ENCODE measurements around the gene TMEM115. TPM values are rescaled to one million over a fixed set of nuclear protein-coding genes. Genes with fewer than 3 reads are reported as not detected.

The TMEM115 gene
- polyA plus RNA-seq, 3 donors, result 30.9 to 35.9 (median 32.3) TPM

DNA sequence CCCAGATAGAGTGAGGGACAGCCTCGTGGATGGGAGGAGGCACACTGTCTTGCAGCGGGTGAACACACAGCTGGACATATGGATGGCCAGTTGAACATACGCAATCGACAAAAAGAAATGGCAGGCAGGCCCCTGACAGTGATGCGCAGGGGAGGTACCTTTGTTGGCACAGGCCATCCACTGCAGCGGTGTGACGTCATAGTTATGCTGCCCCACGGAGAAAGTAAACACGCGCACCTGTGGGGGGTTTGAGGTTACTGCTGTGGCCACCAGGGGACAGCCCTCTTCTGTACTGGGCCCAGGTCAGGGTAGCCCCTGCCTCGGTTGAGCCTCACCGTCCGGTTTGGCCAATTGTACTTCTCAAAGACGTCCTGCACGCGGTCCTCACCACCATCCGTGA lies 19.4 kb upstream of the TMEM115 start:
- no peak for DNase-seq (ENCODE audit: low read depth in 3 of 3, low spot score in 2 of 3)

DNA sequence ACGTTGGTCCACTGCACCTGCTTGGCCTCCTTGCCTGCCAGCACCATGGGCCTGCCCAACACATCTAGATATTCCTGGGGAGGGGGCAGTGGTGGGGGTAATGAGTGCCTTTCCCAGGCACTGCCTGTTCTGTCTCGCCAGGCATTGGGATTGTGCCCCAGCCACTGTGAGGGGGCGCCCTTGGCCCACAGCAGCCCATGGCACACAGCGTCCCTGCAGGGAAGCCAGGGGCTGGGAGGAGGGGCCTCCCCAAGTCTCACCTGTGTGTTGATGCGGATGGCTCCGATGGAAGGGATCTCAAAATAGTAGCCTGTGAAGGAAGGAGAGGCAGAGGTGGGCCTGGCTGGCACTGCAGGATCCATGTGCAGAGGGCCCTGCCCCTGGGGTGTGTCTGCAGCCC lies 18.7 kb upstream of the TMEM115 start:
- no peak for DNase-seq (ENCODE audit: low read depth in 3 of 3, low spot score in 2 of 3)

DNA sequence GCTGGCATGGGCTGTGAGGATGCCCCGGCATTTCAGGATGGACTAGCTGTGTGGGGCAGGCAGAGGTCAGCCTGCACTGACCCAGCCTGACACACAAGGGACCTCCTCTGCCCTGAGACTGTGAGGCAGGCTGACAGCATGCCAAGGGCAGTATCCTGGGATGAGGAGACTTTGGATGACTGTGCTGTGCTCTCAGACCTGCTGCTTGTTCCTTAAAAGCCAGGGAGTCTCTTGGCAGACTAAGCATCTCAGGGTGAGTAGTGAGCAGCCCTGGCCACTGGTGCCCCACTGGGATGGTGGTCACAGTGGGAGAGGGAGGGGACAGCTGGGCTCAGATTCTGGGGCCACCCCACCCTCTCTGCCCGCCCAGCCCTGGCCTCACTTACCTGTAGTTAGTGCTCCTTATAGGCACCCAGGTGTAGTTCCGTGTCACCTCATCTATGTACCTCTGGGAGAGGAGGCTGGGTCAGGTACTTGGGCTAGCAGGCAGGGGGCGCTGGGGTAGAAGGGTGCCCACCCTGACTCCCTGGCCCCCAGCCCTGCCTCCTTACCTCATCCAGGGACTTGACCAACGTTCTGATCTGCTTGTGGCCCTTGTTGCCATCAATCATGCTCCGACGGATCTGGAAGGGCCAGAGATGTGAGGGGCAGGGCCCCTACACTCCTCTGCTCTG lies 16.1 kb upstream of the TMEM115 start:
- no peak for DNase-seq (ENCODE audit: low read depth in 3 of 3, low spot score in 2 of 3)

DNA sequence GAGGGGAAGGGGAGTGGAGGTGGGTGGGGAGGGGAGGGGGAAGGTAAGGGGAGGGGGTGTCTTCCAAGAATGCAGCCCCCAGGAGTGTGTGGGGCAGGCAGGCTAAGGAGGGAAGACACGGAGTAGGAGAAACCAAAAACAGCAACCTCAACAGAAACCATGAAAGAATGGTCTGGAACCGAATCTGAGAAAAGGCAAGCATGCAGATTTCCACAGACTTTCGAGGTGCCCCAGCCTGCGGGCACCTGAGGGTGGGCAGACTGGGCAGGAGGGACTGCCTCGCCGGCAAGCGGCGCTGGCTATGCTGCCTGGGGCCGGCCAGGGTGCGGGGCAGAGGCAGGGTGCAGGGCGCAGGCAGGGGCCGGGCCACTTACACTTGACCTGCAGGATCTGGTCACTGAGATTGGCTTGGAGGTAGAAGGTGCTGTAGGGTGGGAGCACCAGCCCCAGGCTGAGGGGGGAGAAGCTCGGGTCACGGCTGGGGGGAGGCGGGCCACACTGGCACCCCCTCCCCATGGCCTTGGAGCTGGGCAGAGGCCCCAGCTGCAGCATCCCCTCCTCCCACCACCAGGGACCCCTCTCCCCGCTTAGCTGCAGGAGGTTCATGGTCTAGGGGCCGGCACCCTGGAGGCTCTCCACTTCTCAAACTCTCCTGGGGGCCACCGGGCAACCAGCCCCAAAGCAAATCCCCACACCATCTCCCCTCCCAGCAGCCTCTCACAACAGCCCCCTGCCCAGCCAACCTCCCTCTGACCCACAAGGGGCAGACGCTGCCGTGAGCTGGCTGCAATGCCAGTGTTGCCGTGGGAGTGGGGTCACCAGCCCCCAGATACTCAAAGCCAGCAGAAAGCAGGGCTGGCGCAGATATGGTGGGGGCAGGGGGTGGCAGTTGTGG lies 15.3 kb upstream of the TMEM115 start:
- no peak for DNase-seq (ENCODE audit: low read depth in 3 of 3, low spot score in 2 of 3)

DNA sequence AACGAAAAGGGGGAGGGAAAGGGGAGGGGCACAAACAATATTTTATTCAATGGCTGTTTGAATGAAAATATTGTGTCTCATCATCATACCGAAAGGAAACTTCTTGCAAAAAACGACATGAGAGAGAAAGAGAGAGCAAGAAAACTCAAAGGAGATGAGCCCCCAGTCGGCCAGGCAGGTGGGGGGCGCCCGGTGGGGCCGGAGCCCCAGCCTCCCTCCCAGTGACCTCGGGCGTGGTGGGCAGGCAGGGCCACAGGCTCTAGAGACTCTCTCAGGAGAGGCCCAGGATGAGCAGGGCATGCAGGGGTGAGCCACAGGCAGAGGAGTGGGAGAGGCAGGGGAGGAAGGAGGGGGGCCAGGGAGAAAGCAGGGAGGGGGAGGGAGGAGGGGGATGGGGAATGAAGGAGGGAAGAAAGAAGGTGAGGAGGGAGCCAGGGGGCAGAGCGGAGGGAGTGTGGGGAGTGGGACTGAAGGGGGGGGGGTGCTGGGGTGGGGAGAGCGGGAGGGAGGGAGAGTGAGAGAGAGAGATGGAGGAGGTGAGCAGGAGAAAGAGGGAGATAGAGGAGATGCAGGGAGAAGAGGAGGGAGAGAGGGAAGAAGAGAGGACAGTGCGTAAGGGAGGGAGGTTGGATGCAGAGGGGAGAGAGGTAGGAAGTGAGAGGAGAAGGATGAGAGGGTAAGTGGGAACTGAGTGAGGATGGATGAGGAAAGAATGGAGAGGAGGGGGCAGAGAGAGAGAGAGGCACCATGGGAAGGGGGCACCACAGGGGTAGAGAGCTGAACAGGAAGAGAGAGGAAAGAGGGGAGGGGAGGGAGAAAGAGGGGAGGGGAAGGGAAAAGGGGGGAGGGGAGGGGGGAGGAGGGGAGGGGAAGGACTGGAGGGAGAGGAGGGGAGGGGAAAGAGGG lies 14.1 kb upstream of the TMEM115 start:
- no peak for DNase-seq (ENCODE audit: low read depth in 3 of 3, low spot score in 2 of 3)

DNA sequence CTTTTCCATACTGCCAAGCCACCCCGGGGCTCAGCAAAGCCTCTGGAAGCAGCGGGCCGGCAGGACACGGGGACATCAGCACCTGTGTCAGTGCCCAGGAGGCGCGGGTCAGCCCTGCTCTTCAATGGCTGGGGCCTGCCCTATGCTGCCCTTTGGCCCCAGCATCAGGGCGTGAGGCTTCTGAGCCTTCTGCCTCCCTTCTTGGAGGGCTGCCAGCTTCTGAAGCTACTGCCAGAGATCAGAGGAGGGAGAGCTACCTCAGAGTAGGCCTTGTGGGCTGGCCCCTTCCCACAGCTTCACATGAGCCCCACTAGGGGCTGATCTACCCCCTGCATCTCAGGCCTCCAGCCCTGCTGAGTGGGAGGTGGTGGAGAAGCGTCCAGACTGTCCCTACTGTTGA lies 13.0 kb upstream of the TMEM115 start:
- no peak for DNase-seq (ENCODE audit: low read depth in 3 of 3, low spot score in 2 of 3)

DNA sequence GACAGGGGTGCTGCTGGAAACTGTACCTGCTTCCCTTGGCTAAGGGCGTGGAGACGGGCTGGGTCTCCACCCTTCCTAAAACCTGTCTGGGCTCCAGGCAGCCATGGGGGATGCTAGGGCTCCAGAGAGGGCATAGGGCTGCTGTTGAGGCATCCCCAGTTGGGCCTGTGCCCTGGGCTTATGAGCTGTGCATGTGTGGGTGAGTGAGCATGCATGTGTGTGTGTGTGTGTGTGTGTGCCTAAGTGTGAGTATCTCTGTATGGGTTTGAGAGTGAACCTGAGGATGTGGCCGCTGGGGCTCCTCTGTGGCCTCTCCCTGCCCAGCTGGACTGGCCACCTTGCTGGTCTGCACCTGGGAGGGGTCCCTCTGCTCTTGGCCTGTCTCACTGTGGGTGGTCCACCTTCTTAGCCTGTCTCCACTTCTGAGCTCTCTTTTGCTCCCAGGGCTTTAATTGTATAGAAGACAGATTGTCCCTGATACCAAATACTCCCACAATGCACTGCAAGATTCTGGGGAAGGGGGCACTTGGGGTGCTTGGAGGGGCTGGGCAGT lies 11.9 kb upstream of the TMEM115 start:
- no peak for DNase-seq (ENCODE audit: low read depth in 3 of 3, low spot score in 2 of 3)

DNA sequence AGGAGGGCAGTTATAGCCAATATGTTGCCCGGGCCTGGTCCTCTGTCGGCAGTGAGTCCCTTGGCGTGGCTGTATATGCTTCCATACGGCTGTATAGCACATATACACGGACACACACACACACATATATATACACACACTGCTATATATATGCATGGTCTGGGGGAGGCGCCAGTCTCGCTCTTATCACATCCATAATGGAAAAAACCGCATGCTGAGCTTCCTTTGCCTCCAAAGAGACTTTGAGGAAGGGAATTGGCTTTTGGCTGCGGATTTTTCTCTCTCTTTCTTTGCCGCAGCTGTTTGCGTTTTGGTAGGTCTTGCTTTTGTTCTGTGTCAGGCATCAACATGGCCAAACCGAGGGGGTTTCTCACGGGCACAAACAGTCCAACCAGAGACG lies 11.3 kb upstream of the TMEM115 start:
- no peak for DNase-seq (ENCODE audit: low read depth in 3 of 3, low spot score in 2 of 3)

DNA sequence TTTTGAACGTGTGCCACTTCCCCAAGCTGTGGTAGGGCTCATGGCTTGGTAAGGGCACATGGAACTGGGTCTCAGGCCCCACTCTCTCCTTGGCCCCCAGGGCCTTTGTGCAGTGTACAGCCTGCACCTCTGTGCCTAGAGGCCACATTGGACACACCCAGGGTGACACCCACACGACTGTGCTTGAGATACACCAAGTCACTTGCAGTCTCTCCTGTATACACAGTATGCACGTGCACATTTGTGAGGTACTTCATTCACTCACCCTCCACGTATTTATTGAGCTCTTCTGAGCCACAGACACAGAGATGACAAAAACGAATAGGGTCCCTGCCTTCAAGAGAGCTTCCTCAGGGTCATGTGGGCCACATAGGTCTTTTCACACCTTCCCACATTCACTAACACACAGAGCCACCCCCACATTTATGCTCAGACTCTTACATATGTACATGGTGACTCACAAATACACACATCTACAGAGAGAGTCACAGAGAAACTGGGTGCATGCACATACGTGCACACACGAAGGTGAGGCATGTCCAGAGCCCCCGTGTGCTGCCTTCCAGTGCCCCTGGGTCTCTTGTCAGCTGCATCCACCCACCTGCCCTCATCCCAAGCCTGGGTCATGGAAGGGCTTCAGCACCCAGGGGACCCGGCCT lies 9.8 kb upstream of the TMEM115 start:
- DNase-seq (ENCODE audit: low read depth in 3 of 3, low spot score in 2 of 3), result no peak

DNA sequence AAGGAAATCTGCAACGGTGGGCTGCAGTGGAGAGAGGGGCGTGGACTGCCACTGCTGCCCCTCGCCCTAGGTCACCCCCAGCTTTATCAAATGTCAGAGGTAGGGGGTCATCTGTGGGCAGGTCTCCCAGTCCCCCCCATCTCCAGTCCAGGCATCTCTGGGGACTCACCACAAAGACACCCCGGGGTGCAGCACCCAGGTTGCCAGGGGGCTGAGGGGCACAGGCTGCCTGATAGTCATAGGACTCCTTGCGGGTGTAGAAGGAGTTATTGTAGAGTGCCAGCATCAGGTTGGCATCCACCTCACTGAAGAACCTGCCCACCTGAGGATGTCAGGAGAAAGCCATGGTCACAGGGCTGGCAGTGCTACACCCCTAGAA lies 6.5 kb upstream of the TMEM115 start:
- DNase-seq (ENCODE audit: low read depth in 3 of 3, low spot score in 2 of 3), result no peak

DNA sequence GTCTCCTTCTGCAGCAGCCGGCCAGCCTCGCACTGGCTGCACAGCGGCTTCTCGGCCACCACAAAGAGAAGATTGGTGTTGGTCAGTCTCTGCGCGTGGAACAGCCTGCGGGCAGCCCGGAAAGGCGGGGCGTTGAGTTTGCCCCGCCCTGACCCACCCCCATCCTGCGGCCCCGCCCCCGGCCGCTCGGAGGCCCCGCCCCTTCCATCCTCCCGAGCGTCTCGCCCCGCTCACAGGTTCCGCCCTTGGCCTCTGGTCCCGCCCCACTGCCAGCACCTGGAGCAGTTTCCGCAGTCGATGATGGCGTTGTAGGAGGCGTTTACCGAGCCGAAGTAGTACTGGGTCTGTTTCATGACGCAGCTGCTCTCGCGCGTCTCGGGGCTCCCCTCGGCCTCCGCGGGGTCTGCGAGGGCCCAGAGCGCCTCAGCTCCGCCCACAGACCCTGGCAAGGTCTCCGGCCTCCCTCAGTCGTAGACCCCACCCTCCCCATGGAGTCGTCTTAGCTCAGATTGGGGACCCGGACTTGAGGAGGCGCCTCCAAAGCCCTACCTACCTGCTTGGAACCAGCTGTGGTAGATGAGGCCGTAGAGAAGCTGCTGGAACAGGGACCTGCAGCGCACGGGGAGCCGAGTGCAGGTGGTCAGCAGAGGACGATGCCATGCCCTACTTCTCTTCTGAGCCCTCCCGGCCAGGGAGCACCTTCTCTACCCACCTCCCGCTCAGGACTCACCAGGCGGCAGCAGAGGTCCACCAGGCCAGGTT lies 5.9 kb upstream of the TMEM115 start:
- peak in 1 of 3 donors; percentile 61 for DNase-seq (ENCODE audit: low read depth in 3 of 3, low spot score in 2 of 3)

DNA sequence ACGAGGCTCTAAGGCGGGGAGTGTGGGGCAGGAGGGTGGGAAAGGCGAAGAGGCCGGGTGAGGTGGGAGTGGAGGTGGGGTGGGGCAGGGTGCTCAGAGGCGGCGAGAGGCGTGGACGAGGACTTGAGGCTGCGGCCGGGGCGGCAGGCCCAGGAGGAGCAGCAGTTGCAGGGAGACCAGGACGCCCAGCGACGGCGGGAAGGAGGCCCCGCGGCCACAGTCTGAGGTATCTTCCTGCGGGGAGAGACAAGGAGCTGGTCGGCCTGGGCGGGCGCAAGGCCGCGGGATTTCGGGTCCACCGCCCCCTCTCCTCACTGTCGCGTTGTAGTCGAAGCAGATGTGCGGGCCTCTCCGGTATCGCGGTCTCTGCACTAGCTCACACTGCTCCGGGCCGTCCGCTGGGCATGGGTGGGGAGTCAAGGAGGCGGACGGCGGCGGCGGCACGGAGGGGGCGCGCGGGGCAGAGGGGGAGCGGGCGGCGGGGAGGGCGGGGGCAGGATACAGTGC lies 5.3 kb upstream of the TMEM115 start:
- no peak for DNase-seq (ENCODE audit: low read depth in 3 of 3, low spot score in 2 of 3)

DNA sequence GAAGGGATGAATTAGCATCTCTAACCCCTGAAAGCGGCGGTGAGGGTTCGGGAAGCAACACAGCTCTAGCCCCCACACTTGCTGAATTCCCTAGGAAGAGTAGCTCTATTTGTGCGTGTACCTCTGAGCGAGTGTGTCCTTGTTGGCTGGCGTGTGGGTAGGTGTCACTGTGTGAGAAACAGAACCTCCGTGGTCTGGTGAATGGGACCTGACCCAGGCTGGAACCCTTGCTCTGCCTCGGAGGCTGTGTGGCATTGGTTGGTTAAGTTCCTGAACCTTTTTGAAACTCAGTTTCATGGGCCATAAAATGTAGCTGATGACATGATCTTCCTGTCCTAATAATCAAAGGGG lies 414 bp upstream of the TMEM115 start:
- DNase-seq (ENCODE audit: low read depth in 3 of 3, low spot score in 2 of 3), result no peak

DNA sequence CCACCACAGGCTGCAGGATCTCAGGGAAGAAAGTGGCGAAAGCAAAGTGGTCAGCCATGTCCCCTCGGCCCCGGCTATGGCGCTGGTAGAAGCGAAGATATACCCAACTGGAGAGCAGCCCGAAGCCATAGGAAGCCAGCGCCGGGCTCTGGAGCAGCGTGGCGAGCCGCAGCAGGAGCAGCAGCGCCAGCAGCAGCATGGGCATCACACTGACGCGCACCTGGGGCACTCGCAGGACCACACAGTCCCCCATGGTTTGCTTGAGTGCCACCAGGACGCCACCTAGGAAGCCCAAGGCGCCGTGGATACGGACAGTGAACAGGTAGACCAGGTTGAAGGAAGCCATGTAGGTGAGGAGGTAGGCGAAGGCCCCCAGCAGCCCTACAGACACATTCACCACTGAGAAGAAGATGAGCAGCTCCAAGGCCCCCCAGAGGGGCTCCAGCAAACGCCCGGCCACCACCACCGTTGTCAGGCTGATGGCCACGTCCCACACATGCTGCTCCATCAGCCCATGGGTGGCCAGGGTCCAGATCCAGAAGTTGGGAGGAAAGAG lies 888 bp downstream of the TMEM115 start:
- no peak for DNase-seq (ENCODE audit: low read depth in 3 of 3, low spot score in 2 of 3)

DNA sequence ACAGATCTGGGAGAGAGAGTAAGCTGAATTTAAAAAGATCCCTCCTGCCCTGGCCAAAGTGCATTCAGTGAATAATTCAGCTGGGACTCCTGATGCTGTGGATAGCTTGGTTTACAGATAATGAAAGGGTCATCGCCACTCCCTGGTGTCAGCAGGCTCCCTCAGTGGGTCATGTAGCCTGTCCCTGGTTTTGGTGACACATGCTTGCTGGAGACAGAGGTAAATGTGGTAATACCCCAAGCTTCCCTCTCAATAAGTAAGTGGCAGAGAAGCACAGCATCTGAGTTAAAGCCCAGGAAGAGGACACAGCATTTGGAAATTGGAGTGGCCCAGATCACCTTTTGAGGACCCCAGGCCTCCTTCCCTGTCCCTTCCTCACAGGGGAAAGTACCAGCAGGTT lies 1.8 kb downstream of the TMEM115 start:
- no peak for DNase-seq (ENCODE audit: low read depth in 3 of 3, low spot score in 2 of 3)

DNA sequence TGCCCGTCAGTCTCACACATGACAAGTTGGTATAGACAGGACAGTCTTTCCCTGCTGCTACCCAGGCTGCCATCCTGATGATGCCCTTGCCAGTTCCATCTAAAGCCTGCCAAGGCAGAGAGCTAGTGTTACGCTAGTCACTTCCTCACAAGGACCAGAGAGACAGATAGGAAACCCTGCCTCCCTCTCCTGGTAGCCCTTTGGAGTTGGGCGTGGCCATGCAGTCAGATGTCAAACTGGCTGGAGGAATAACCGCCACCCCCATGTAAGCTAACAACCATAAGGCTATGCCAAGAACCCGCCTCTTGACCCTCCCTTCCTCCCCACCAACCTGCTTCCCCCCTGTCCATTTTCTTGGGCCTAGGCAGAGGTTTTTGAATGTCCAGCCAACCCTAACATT lies 2.8 kb downstream of the TMEM115 start:
- no peak for DNase-seq (ENCODE audit: low read depth in 3 of 3, low spot score in 2 of 3)

DNA sequence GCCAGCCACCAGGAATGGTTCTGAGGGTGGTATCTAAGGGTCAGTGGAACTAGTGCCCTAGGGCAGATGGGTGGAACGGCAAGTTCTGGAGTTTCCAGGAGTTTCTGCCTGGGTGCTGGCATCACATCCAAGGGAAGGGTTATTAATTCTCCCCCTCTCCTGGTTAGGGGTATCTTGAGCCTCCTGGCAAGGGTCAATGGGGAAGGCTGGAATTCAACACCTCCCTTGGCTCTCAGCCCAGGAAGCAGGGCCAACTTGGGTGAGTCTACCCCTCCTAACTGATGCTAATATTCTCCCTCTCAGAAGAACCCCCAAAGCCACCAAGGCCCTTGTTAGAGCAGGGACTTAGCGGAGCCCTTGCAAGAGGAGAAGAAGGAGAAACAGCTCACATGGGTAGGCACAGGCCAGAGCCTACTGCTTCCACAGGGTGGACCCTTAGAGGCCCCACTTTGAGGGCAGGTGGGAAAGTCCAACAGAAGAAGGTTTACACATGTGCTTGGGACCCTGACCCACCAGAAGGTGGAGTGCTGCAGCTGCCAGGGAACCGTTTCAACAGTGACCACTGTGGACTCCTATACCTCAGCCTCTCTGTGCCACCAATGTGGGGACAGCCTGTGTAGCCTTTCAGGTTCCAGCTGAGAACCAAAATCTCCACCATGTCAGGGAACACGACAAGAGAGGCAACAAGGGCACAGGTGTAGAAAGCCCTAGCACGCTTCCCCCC lies 3.3 kb downstream of the TMEM115 start:
- no peak for DNase-seq (ENCODE audit: low read depth in 3 of 3, low spot score in 2 of 3)

DNA sequence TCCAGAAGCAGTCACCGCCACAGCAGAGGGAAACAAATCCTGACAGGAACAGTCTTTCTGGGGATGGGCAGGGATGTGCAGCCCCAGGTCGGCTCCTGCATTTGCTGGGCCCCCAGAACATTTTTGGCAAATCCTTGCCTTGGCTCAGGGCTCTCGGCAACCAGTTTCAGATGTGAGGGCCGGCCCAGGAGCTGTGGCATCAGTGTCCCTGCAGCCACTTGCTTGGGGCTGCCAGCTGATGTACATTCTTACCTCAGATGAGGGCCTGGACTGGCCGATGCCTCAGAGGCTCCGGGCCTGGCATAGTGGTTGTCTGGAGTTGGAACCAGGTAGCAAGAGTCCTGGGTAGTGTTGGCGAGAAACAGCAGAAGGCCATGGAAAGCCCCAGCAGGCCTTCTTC lies 4.5 kb downstream of the TMEM115 start:
- DNase-seq (ENCODE audit: low read depth in 3 of 3, low spot score in 2 of 3), result no peak
